Neural cell (in vitro differentiated cells): Measurements from ENCODE around the gene GPSM1. TPM values are rescaled to one million over a fixed set of nuclear protein-coding genes. Genes with fewer than 3 reads are reported as not detected.

ENCODE experiments used
- H2AFZ ChIP-seq: fragments of 200-600, 300-800 bp; sonication (generic), shearing (Covaris generic); 2 replicates; pipeline ENCODE4 v1.6.0; 2014; ENCODE audit warnings: low read depth, mild to moderate bottlenecking, antibody characterized with exemption, low read length, moderate library complexity
- H3F3A ChIP-seq: fragments of 200-600 bp; shearing (Covaris generic); 2 replicates; pipeline ENCODE4 v1.6.1; 2016; ENCODE audit warnings: mild to moderate bottlenecking, moderate library complexity, mixed read lengths, antibody characterized with exemption, low read length; ENCODE audit not compliant: insufficient read depth, poor library complexity, severe bottlenecking
- H3K27ac ChIP-seq: fragments of 200-600, 300-800 bp; sonication (generic), shearing (Covaris generic); 2 replicates; pipeline ENCODE4 v1.5.1; 2014; ENCODE audit warnings: mild to moderate bottlenecking, low read length, moderate library complexity
- H3K27me3 ChIP-seq: fragments of 300-800, 200-600 bp; sonication (generic), shearing (Covaris generic); 2 replicates; pipeline ENCODE4 v1.6.0; 2014; ENCODE audit warnings: mild to moderate bottlenecking, low read depth, low read length, moderate library complexity; ENCODE audit not compliant: insufficient read depth
- H3K36me3 ChIP-seq: fragments of 300-800, 200-600 bp; sonication (generic), shearing (Covaris generic); 2 replicates; pipeline ENCODE4 v1.5.1; 2014; ENCODE audit warnings: mild to moderate bottlenecking, antibody characterized with exemption, low read length, moderate library complexity; ENCODE audit not compliant: insufficient read depth
- H3K4me2 ChIP-seq: fragments of 300-800, 200-600 bp; sonication (generic), shearing (Covaris generic); 2 replicates; pipeline ENCODE4 v1.6.0; 2014; ENCODE audit warnings: mild to moderate bottlenecking, low read length
- H3K4me3 ChIP-seq: fragments of 300-800, 200-600 bp; sonication (generic), shearing (Covaris generic); 2 replicates; pipeline ENCODE4 v1.5.1; 2014; ENCODE audit warnings: mild to moderate bottlenecking, low read length, moderate library complexity
- H3K79me2 ChIP-seq: fragments of 200-600 bp; shearing (Covaris generic); replicated peaks from 2 replicates; pipeline ENCODE4 v1.6.0; 2014; ENCODE audit warnings: mild to moderate bottlenecking, low read length, moderate library complexity; ENCODE audit not compliant: insufficient read depth
- H3K9ac ChIP-seq: fragments of 300-800, 200-600 bp; sonication (generic), shearing (Covaris generic); 2 replicates; pipeline ENCODE4 v1.6.1; 2016; ENCODE audit warnings: mild to moderate bottlenecking, low read length, mixed read lengths
- H3K9me2 ChIP-seq: fragments of 200-600 bp; shearing (Covaris generic); 2 replicates; pipeline ENCODE4 v1.6.1; 2016; ENCODE audit warnings: mild to moderate bottlenecking, low read length, mixed read lengths; ENCODE audit not compliant: insufficient read depth
- H3K9me3 ChIP-seq: fragments of 200-600, 300-800 bp; sonication (generic), shearing (Covaris generic); 2 replicates; pipeline ENCODE4 v1.6.1; 2016; ENCODE audit warnings: mild to moderate bottlenecking, mixed run types, low read length, moderate library complexity, mixed read lengths
- H4K20me1 ChIP-seq: fragments of 200-600 bp; shearing (Covaris generic); 2 replicates; pipeline ENCODE4 v1.6.1; 2016; ENCODE audit warnings: mild to moderate bottlenecking, mixed run types; ENCODE audit not compliant: insufficient read depth
- EP300 ChIP-seq: fragments of 450-650 bp; conservative IDR thresholded peaks from 2 replicates; pipeline ENCODE4 v1.6.1; 2014; ENCODE audit warnings: antibody characterized with exemption, mild to moderate bottlenecking, moderate library complexity; ENCODE audit not compliant: poor library complexity, severe bottlenecking
- EZH2 ChIP-seq: fragments of 200-600, 300-800 bp; shearing (Covaris generic), sonication (generic); IDR thresholded peaks from 2 replicates; pipeline ENCODE4 v1.6.1; 2014; ENCODE audit warnings: antibody characterized with exemption, low read length, borderline replicate concordance, mild to moderate bottlenecking; ENCODE audit not compliant: insufficient read depth, poor library complexity, severe bottlenecking
- MXI1 ChIP-seq: fragments of 450-650 bp; conservative IDR thresholded peaks from 2 replicates; pipeline ENCODE4 v1.6.1; 2014; ENCODE audit warnings: antibody characterized with exemption, mild to moderate bottlenecking; ENCODE audit not compliant: poor library complexity, severe bottlenecking
- POLR2AphosphoS5 ChIP-seq: IDR thresholded peaks from 2 replicates; pipeline ENCODE4 v1.6.1; 2012
- RAD21 ChIP-seq: fragments of 450-650 bp; conservative IDR thresholded peaks from 2 replicates; pipeline ENCODE4 v1.6.1; 2014; ENCODE audit warnings: antibody characterized with exemption, mild to moderate bottlenecking, moderate library complexity
- SMC3 ChIP-seq: fragments of 450-650 bp; conservative IDR thresholded peaks from 2 replicates; pipeline ENCODE4 v1.6.1; 2014; ENCODE audit warnings: antibody characterized with exemption, mild to moderate bottlenecking, moderate library complexity; ENCODE audit not compliant: poor library complexity
- TAF1 ChIP-seq: IDR thresholded peaks from 2 replicates; pipeline ENCODE4 v1.6.1; 2012; ENCODE audit warnings: low read depth
- polyA plus RNA-seq: library from polyadenylated mRNA; depleted of rRNA; stranded (reverse); fragments of >200 nt; gene quantifications from 2 replicates; pipeline ENCODE4 v1.2.3, GENCODE V29; 2014
- TF ChIP-seq, protein P1 (sequence below): IDR thresholded peaks from 2 replicates; pipeline ENCODE4 v1.6.1; 2012; ENCODE audit warnings: borderline replicate concordance
- TF ChIP-seq, protein P2 (sequence below): fragments of 450-650 bp; IDR thresholded peaks from 2 replicates; pipeline ENCODE4 v1.5.1; 2014; ENCODE audit warnings: antibody characterized with exemption, mild to moderate bottlenecking, moderate library complexity; ENCODE audit not compliant: poor library complexity, severe bottlenecking

The GPSM1 gene
- polyA plus RNA-seq, 1 donor from 2014 or later, result 117 TPM

DNA sequence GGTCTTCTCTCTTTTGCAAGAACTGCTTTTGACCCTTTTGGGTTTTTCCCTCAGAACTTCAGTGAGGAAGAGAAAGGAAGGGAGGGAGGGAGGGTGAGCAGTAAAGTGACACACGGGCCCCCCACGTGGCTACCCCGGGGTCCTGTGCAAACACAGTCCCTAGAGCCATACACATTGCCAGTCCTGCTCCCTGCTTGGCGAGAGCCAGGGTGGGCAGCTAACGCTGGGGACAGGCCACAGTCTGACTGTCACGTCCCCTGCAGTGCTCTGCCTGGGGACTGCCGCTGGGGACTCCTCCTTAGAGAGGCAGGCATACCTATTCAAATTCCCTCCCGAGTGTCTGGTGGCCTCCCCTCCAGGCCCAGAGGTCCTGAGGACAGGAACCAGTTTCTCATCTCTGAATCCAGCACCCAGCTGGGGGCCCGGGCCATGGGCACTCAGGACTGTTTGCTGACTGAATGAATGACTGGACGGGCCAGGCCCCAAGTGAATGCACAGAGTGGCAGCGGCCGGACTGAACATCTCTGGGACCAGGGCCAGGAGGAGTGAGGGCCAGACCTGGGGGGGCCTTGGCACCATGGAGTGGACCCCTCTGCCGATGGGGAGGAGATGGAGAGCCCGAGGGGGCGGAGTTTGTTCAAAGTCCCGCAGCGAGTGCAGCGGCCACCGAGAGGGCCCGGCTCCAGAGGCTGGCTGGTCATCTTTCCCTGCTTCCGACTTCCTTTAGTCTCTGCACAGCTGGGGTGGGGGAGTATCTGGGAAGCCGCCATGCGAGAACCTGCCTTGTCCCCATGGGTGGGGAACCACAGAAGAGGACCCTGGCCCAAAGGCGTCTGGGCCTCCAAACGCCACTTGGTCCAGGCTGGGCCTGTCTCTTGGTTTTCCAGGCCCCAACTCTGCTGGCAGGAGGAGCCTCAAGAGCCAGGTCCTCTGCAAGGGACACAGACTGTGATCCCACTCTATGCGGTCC is 29.3 kb upstream of the GPSM1 start:
- no peak overlapping the region for H3K9ac ChIP-seq
- no peak overlapping the region for H3K27ac ChIP-seq
- TF ChIP-seq, protein P1, sequence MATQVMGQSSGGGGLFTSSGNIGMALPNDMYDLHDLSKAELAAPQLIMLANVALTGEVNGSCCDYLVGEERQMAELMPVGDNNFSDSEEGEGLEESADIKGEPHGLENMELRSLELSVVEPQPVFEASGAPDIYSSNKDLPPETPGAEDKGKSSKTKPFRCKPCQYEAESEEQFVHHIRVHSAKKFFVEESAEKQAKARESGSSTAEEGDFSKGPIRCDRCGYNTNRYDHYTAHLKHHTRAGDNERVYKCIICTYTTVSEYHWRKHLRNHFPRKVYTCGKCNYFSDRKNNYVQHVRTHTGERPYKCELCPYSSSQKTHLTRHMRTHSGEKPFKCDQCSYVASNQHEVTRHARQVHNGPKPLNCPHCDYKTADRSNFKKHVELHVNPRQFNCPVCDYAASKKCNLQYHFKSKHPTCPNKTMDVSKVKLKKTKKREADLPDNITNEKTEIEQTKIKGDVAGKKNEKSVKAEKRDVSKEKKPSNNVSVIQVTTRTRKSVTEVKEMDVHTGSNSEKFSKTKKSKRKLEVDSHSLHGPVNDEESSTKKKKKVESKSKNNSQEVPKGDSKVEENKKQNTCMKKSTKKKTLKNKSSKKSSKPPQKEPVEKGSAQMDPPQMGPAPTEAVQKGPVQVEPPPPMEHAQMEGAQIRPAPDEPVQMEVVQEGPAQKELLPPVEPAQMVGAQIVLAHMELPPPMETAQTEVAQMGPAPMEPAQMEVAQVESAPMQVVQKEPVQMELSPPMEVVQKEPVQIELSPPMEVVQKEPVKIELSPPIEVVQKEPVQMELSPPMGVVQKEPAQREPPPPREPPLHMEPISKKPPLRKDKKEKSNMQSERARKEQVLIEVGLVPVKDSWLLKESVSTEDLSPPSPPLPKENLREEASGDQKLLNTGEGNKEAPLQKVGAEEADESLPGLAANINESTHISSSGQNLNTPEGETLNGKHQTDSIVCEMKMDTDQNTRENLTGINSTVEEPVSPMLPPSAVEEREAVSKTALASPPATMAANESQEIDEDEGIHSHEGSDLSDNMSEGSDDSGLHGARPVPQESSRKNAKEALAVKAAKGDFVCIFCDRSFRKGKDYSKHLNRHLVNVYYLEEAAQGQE, result no peak
- no peak for TF ChIP-seq RAD21
- no peak for TF ChIP-seq SMC3
- TF ChIP-seq, protein P2, sequence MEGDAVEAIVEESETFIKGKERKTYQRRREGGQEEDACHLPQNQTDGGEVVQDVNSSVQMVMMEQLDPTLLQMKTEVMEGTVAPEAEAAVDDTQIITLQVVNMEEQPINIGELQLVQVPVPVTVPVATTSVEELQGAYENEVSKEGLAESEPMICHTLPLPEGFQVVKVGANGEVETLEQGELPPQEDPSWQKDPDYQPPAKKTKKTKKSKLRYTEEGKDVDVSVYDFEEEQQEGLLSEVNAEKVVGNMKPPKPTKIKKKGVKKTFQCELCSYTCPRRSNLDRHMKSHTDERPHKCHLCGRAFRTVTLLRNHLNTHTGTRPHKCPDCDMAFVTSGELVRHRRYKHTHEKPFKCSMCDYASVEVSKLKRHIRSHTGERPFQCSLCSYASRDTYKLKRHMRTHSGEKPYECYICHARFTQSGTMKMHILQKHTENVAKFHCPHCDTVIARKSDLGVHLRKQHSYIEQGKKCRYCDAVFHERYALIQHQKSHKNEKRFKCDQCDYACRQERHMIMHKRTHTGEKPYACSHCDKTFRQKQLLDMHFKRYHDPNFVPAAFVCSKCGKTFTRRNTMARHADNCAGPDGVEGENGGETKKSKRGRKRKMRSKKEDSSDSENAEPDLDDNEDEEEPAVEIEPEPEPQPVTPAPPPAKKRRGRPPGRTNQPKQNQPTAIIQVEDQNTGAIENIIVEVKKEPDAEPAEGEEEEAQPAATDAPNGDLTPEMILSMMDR, result no peak
- no peak for TF ChIP-seq MXI1
- no peak for TF ChIP-seq TAF1
- TF ChIP-seq POLR2AphosphoS5, result no peak
- TF ChIP-seq EZH2, result no peak
- no peak for TF ChIP-seq EP300
- no peaks in the 10 kb centered on the region for H3K79me2 ChIP-seq
- no peak overlapping the region for H3K4me2 ChIP-seq
- H3K4me3 ChIP-seq, result no peak overlapping the region
- no peak overlapping the region for H2AFZ ChIP-seq
- H3K9me3 ChIP-seq, result no peaks in the 10 kb centered on the region
- H3K27me3 ChIP-seq, result no peaks in the 10 kb centered on the region
- H3F3A ChIP-seq, result no peaks in the 10 kb centered on the region
- H3K9me2 ChIP-seq, result no peaks in the 10 kb centered on the region
- H3K36me3 ChIP-seq, result no peaks in the 10 kb centered on the region
- H4K20me1 ChIP-seq, result no peaks in the 10 kb centered on the region

DNA sequence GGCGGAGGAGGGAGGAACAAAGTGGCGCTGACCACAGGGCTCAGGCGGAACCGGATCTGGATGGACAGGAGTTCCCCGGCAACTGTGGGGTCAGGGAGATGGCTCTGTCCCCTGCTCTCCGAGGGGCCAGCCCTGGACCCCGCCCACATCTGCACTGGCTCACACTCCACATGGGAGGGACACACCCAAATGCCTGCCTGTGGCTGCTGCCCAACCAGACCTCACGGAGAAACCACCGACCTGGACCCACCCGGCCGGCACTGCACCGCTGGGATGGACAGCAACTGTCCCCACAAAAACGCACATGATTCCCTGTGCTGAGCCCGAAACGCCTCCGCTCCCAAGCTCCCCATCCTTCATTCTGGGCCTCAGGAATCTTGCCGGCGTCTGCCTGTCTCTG is 28.2 kb upstream of the GPSM1 start:
- TF ChIP-seq MXI1 (no peak), POLR2AphosphoS5 (no peak), RAD21 (no peak), TAF1 (no peak), SMC3 (no peak), EP300 (no peak), EZH2 (no peak)
- TF ChIP-seq, protein P1, result no peak
- TF ChIP-seq, protein P2, result no peak
- no peak overlapping the region for H3K4me3 ChIP-seq
- H3K79me2 ChIP-seq, result no peaks in the 10 kb centered on the region
- H2AFZ ChIP-seq, result no peak overlapping the region
- H3K4me2 ChIP-seq, result no peak overlapping the region
- H3K9ac ChIP-seq, result no peak overlapping the region
- no peaks in the 10 kb centered on the region for H3K9me2 ChIP-seq
- no peak overlapping the region for H3K27ac ChIP-seq
- H3K36me3 ChIP-seq, result no peaks in the 10 kb centered on the region
- no peaks in the 10 kb centered on the region for H4K20me1 ChIP-seq
- H3K27me3 ChIP-seq, result no peaks in the 10 kb centered on the region
- no peaks in the 10 kb centered on the region for H3F3A ChIP-seq
- no peaks in the 10 kb centered on the region for H3K9me3 ChIP-seq
